Stimulated activated naive CD4-positive, alpha-beta T cell treated with Interleukin-2 at 50 U/mL for 16 hours (primary cell): ENCODE results near the gene BHLHA15.
"Not testable (repeated sequence)": the region's sequence is repeated elsewhere in the genome, so short reads cannot be mapped to it uniquely, and the experiment has no call there.

ENCODE experiments used
- DNase-seq: peaks from one replicate; lab custom pipeline; 2025; lab: John Stamatoyannopoulos, UW

The BHLHA15 gene

GRCh38 chr7:98210513-98211220, 572 bp upstream of the BHLHA15 start:
- no peak for DNase-seq

DNA sequence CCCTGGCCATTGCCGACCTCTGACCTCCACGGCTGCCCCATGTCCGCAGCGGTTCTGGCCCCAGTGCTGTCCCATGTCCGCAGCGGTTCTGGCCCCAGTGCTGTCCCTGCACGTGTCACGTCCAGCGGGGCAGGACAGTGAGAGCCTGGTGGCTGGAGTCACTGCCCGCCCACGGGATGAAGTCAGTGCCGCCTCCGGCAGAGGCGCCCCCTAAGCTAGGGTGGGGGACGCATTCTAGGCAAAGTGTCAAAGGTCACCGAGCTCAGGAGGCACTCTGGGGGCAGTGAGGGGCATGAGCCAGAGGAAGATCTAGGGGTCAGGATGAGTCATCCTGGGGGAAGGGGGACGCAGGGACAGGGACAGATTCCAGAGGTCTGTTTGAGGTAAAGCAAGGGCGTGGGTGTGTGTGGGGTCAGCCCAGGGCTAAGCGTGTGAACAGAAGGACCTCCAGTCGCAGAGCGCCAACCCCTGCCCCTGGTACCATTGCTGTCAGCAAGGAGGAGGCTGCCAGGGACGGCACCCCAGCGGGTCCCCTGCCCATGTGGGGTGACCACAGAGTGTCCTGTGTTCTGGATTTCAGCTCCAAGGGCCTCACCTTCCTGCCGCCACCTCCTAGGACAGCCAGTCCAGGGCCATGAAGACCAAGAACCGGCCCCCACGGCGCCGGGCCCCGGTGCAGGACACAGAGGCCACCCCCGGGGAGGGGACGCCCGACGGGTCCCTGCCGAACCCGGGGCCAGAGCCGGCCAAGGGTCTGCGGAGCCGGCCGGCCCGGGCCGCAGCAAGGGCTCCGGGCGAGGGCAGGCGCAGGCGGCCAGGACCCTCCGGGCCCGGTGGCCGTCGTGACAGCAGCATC, 665 bp downstream of the BHLHA15 start:
- DNase-seq = no peak

DNA sequence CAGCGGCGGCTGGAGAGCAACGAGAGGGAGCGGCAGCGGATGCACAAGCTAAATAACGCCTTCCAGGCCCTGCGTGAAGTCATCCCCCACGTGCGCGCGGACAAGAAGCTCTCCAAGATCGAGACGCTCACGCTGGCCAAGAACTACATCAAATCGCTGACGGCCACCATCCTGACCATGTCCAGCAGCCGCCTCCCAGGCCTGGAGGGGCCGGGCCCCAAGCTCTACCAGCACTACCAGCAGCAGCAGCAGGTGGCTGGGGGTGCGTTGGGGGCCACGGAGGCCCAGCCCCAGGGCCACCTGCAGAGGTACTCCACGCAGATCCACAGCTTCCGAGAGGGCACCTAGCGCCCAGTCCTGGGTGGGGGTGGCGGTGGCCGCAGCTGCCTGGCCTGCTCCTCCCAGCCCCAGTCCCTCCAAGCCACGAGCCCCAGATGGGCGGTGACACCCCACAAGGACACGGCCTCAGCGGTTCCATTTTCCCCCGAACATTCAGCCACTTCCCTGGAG, 1.3 kb downstream of the BHLHA15 start:
- DNase-seq = no peak

DNA sequence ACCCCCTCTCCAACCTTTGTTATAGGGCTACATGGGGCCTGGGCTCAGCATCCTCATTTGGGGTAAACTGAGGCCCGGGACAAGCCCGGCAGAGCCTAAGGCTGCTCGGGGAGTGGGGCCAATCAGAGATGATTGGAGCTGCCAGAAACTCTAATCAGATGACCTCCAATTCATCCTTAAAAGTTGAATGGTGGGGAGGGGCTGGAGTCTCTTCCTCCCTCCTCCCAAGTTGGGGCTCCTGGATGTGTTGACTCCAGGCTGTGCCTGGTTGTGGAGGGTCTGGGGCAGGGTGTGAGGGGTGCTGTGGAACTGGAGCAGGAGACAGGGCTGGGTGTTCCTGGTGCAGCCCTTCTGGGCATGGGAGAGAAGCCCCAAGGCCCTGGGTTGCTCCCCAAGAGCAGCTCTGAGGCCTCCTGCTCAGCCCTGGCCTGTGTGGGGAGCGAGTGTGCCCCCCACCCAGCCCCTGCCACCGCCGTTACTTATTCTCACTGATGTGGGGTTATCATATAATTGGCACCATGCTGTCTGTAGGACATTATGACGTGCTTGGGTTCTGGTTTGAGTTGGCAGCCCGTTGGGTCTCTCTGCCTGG, 2.2 kb downstream of the BHLHA15 start:
- DNase-seq = no peak

GRCh38 chr7:98213888-98214810, 2.9 kb downstream of the BHLHA15 start:
- no peak for DNase-seq

DNA sequence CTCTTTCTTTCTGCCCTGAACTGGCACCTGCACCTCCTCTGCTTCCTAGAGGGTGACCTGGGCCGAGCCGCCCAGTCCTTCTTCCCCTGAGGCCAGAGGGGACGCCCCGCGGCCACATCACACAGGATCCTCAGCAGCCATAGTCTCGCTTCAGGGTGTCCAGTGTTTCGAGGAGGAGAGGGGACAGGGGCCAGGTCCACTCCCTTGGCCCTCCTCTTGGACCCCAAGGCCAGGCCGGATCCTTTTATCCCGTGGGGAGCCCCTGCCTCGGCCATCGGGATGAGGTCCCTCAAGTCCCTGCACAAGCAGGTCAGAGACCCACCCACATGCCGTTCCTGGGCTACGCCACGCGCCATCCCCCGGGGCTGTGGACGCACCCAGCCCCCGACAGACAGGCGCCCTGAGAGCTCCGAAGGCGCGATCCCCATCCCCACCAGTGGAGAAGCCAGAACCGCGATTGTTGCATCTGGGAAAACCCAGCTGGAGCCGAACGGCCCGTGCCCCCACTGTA, 3.6 kb downstream of the BHLHA15 start:
- no peak for DNase-seq

GRCh38 chr7:98215561-98216495, 4.6 kb downstream of the BHLHA15 start:
- DNase-seq = no peak

- no peak for DNase-seq
Measured at GRCh38 chr7:98216941-98217622, 5.8 kb downstream of the BHLHA15 start.

- no peak for DNase-seq
Measured at GRCh38 chr7:98217623-98218582, 6.7 kb downstream of the BHLHA15 start.

- not testable (repeated sequence) for DNase-seq
Measured at GRCh38 chr7:98219382-98219781, 8.1 kb downstream of the BHLHA15 start.

GRCh38 chr7:98221611-98222532, 10.6 kb downstream of the BHLHA15 start:
- no peak for DNase-seq

- DNase-seq = no peak
Measured at GRCh38 chr7:98222533-98223195, 11.4 kb downstream of the BHLHA15 start.

DNA sequence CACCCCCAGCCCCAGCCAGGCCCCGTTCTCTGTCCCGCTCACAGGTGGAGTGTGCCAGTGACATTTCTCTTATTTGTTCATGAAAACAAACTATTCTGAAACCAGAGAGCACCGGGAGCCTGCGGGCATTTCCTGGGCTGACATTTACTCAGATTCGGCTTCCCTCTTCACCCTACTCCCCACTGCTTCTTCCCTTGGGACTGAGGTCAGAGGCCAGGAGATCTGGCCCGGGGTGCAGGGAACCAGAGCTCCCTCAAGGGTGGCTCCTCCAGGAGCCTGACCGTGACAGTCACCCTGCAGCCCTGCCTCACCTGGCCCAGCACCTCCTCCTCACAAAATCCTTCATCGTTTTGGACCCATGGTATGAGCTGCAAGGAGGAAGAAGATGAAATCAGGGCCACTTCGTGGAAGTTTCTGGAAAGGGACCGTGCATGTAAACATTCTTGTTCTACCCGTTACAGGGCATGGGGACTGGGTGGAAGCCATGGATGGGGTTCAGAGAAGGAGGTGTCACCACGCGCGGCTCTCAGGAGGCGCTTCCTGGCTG, 12.2 kb downstream of the BHLHA15 start:
- no peak for DNase-seq

DNA sequence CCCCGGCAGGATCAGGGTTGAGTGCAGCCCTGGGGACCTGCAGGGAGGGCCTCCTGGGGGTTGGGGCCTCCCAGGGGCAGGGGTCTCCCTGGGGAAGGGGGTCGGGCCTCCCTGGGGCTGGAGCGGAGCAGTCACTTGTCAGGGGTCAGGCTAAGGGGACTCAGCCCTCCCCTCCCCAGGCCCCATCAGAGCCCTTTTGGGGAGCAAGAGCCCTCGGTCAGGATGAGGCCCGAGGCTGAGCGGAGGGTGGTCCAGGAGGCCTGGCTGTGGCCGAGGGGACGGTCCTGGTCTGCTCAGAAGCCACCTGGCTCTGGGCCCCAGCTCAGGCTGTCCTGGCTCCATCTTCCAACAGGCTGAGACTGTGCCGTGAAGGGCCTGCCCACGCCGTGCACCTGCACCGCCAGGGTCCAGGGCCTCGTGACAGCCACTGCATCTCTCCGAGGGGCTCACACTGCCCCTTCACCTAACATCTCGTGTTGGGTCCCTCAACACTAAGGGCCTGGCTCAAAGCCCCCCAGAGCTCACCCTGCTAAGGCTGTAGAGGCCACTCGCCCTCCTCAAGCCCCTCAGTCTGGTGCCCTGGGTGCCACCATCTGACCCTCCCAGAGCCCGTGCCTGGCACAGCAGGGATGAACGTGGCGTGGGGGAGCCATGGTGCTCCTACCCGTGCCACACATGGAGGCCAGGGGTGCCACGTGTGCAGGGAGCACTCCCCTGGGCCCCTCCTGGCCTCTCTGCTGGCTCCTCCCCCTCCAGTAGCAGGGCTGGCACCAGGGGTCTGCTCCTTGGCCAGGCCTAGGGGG, 12.9 kb downstream of the BHLHA15 start:
- no peak for DNase-seq

DNA sequence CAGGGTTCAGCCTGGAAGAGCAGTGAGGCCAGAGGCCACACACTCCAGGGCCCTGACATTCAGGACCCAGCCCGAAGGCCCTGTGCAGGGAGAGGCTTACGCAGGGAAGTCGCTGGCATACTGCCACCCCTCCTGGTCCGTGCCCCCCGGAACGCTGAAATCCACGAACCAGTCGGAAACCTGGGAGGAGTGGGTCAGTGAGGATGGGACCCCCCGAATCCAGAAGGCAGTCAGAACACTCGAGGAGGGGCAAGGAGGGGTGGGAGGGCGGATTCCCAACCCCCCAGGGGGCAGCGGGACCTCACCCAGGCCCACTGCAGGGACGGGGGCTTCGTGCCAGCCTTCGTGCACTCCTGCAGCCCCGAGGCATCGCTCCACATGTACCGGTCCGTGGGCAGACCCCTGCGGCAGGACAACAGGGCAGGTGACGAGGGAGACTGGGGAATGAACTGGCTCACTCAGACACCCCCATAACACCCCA, 13.5 kb downstream of the BHLHA15 start:
- DNase-seq = no peak
